HCT116 (cell line): ENCODE measurements around the gene COL5A1. TPM values are rescaled to one million over a fixed set of nuclear protein-coding genes. Genes with fewer than 3 reads are reported as not detected.

Experiments used
- ATAC-seq: fragments of 200-7000 bp; cut with Tn5 transposase; 2 replicates; pipeline ENCODE4 v1.9.1; 2020; ENCODE audit warnings: mild to moderate bottlenecking, moderate library complexity
- BruUV-seq: library from RNA; stranded (reverse); fragments of 400-500 nt; replicated peaks from 2 replicates; lab custom pipeline; 2021; lab: Mats Ljungman, UMichigan
- CTCF ChIA-PET: fragments of 300-600 bp; sonication (Branson Sonifier 250); formaldehyde crosslinking; loops from one replicate; lab custom pipeline; 2021; ENCODE audit warnings: antibody characterized with exemption; lab: Charles Lee
- POLR2A ChIA-PET: fragments of 300-600, 350-600 bp; sonication (Branson Sonifier 250); formaldehyde crosslinking; loops from one replicate; lab custom pipeline; 2021; ENCODE audit warnings: antibody characterized with exemption; lab: Charles Lee
- RAD21 ChIA-PET, 2 experiments: fragments of 300-600 bp; sonication (Branson Sonifier 250); formaldehyde crosslinking; loops; one replicate each; lab custom pipeline; 2023; ENCODE audit warnings: low total read pairs in 2 of 2; ENCODE audit not compliant: uncharacterized antibody in 2 of 2, unreplicated experiment in 2 of 2, low non-redundant PET in 1 of 2; lab: Charles Lee
- DNase-seq: peaks from one replicate; pipeline ENCODE4 v3.0.0-alpha.2; 2010; ENCODE audit warnings: low read depth, low spot score
- H2AFZ ChIP-seq: fragments of 200-600 bp; shearing (Covaris generic), sonication (generic); 2 replicates; pipeline ENCODE4 v1.6.1; 2017; ENCODE audit warnings: low read depth, mixed run types, mixed read lengths, antibody characterized with exemption, low read length; ENCODE audit not compliant: poor library complexity, severe bottlenecking
- H3K27ac ChIP-seq: 2 replicates; pipeline ENCODE4 v1.5.1; 2012; ENCODE audit warnings: low read depth, low read length
- H3K27me3 ChIP-seq: fragments of 200-600 bp; sonication (generic); 2 replicates; pipeline ENCODE4 v1.6.1; 2016; ENCODE audit warnings: mixed run types, low read length, mixed read lengths; ENCODE audit not compliant: insufficient read depth
- H3K36me3 ChIP-seq, 2 experiments: fragments of 200-500 bp in 1 of 2; fragments of 200-600 bp in 1 of 2; sonication (Bioruptor generic) in 1 of 2; sonication (generic) in 1 of 2; 2 replicates each; pipeline versions ENCODE4 v1.5.1 to v1.6.1; 2014 to 2016; ENCODE audit warnings: low read length in 2 of 2, inconsistent platforms in 1 of 2, mixed read lengths in 1 of 2, mixed run types in 1 of 2; ENCODE audit not compliant: insufficient read depth in 2 of 2, control insufficient read depth in 1 of 2
- H3K4me1 ChIP-seq, 2 experiments: fragments of 200-600 bp in 1 of 2; sonication (generic) in 1 of 2; 2 replicates each; pipeline versions ENCODE4 v1.5.1 to v1.6.1; 2012 to 2017; ENCODE audit warnings: low read length in 2 of 2, inconsistent platforms in 1 of 2, mild to moderate bottlenecking in 1 of 2, mixed read lengths in 1 of 2, mixed run types in 1 of 2, moderate library complexity in 1 of 2; ENCODE audit not compliant: insufficient read depth in 2 of 2, control insufficient read depth in 1 of 2
- H3K4me2 ChIP-seq: fragments of 200-600 bp; sonication (generic); 2 replicates; pipeline ENCODE4 v1.6.1; 2017; ENCODE audit warnings: mixed run types, low read length, mixed read lengths
- H3K4me3 ChIP-seq, 2 experiments: fragments of 200-600 bp in 1 of 2; sonication (generic) in 1 of 2; replicated peaks in 1 of 2; 2 replicates each; pipeline ENCODE4 v1.5.1; 2011 to 2016; ENCODE audit warnings: low read length in 2 of 2, control low read depth in 1 of 2, low read depth in 1 of 2, mild to moderate bottlenecking in 1 of 2, mixed read lengths in 1 of 2, mixed run types in 1 of 2
- H3K79me2 ChIP-seq: fragments of 200-600 bp; sonication (generic); 2 replicates; pipeline ENCODE4 v1.6.1; 2017; ENCODE audit warnings: mild to moderate bottlenecking, mixed run types, low read length, moderate library complexity, mixed read lengths; ENCODE audit not compliant: insufficient read depth
- H3K9ac ChIP-seq: fragments of 200-600 bp; sonication (generic); 2 replicates; pipeline ENCODE4 v1.6.1; 2016; ENCODE audit warnings: low read length, mixed read lengths
- H3K9me2 ChIP-seq: fragments of 200-600 bp; sonication (generic), shearing (Covaris generic); 2 replicates; pipeline ENCODE4 v1.6.1; 2017; ENCODE audit warnings: mixed run types, mild to moderate bottlenecking, moderate library complexity; ENCODE audit not compliant: insufficient read depth
- H3K9me3 ChIP-seq, 2 experiments: fragments of 200-500 bp in 1 of 2; fragments of 200-600 bp in 1 of 2; sonication (Bioruptor generic) in 1 of 2; sonication (generic) in 1 of 2; 2 replicates each; pipeline ENCODE4 v1.6.1; 2014 to 2017; ENCODE audit warnings: low read length in 2 of 2, mixed read lengths in 2 of 2, inconsistent platforms in 1 of 2, low read depth in 1 of 2, mild to moderate bottlenecking in 1 of 2, mixed run types in 1 of 2, moderate library complexity in 1 of 2; ENCODE audit not compliant: control insufficient read depth in 1 of 2, insufficient read depth in 1 of 2
- H4K20me1 ChIP-seq: fragments of 200-600 bp; sonication (generic), shearing (Covaris generic); 2 replicates; pipeline ENCODE4 v1.6.1; 2017; ENCODE audit warnings: mixed run types, mild to moderate bottlenecking, moderate library complexity; ENCODE audit not compliant: insufficient read depth
- CBX3 ChIP-seq: IDR thresholded peaks from 2 replicates; pipeline ENCODE4 v1.6.1; 2012; ENCODE audit warnings: low read depth
- CEBPB ChIP-seq: IDR thresholded peaks from 2 replicates; pipeline ENCODE4 v1.6.1; 2012; ENCODE audit warnings: low read depth
- EGR1 ChIP-seq: IDR thresholded peaks from 2 replicates; pipeline ENCODE4 v1.6.1; 2012; ENCODE audit warnings: low read depth
- EZH2 ChIP-seq: fragments of 200-600 bp; sonication (generic); IDR thresholded peaks from 2 replicates; pipeline ENCODE4 v1.6.1; 2017; ENCODE audit warnings: antibody characterized with exemption, mixed run types
- JUND ChIP-seq: IDR thresholded peaks from 2 replicates; pipeline ENCODE4 v1.6.1; 2012
- POLR2AphosphoS5 ChIP-seq: IDR thresholded peaks from 2 replicates; pipeline ENCODE4 v1.6.1; 2011; ENCODE audit warnings: mild to moderate bottlenecking, low read depth, low read length, moderate library complexity
- REST ChIP-seq: IDR thresholded peaks from 2 replicates; pipeline ENCODE4 v1.6.1; 2012; ENCODE audit warnings: low read depth
- SP1 ChIP-seq: IDR thresholded peaks from 2 replicates; pipeline ENCODE4 v1.6.1; 2012; ENCODE audit warnings: low read depth
- intact Hi-C: fragments of 100-400 bp; cut with micrococcal nuclease; formaldehyde crosslinking; loops from 2 replicates; pipeline ENCODE4 v1.10.0; 2022
- total RNA-seq: library from RNA; stranded (reverse); gene quantifications from one replicate; pipeline ENCODE4 v1.2.1, GENCODE V29; 2021; ENCODE audit not compliant: unreplicated experiment
- TF ChIP-seq, protein P1 (sequence below): IDR thresholded peaks from 2 replicates; pipeline ENCODE4 v1.6.1; 2012

The COL5A1 gene
- total RNA-seq, 1 experiment from 2014 or later: 0.30 TPM

DNA sequence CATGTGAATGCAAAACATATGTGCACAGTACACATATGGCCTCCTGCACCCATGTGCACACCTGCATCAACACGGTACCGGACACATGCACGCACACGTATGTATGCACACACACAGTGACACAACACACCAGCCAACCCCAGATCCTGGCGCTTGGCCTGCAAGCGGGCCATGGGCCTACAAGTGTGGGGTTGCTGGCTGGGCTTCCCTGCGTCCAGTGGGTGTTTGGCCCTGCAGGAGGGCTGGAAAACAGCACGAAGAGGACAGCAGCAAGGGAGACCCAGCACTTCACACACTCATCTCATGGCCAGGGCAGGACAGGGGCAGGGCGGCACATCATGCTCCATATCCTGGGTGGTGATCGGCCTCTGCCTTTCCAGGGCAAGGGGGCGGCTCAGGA, 77.7 kb downstream of the COL5A1 start:
- no peaks in the 10 kb centered on the region for H3K9me2 ChIP-seq
- ChIA-PET CTCF (no interaction called here), RAD21 (no interaction called here), POLR2A (no interaction called here)
- no peak for DNase-seq
- BruUV-seq: no TSS peak
- no peak overlapping the region for H3K27ac ChIP-seq
- no peaks in the 10 kb centered on the region for H3K9me3 ChIP-seq
- no peaks in the 10 kb centered on the region for H3K4me1 ChIP-seq
- no peak for ATAC-seq
- H2AFZ ChIP-seq: no peak overlapping the region
- H3K36me3 ChIP-seq: no peaks in the 10 kb centered on the region
- H3K27me3 ChIP-seq: peaks cover 21% of the 10 kb centered on the region; the same call in 1 of the 2 replicates
- TF ChIP-seq, protein P1, sequence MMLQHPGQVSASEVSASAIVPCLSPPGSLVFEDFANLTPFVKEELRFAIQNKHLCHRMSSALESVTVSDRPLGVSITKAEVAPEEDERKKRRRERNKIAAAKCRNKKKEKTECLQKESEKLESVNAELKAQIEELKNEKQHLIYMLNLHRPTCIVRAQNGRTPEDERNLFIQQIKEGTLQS: no peak
- TF ChIP-seq EZH2 (no peak), JUND (no peak), REST (no peak), EGR1 (no peak), POLR2AphosphoS5 (no peak), CBX3 (no peak), SP1 (no peak), CEBPB (no peak)
- no peaks in the 10 kb centered on the region for H3K79me2 ChIP-seq
- H3K4me3 ChIP-seq: no peak overlapping the region
- H3K9ac ChIP-seq: no peak overlapping the region
- H3K4me2 ChIP-seq: no peak overlapping the region
- no peaks in the 10 kb centered on the region for H4K20me1 ChIP-seq
- intact Hi-C loops: no loop called here
